GM12878 (cell line): ENCODE data around the gene MIS12.

Experiments used
- CTCF ChIP-seq, 3 experiments: IDR thresholded peaks in 2 of 3; conservative IDR thresholded peaks in 1 of 3; 2 replicates each; pipeline ENCODE4 v1.5.1; 2011; ENCODE audit warnings: low read depth in 3 of 3, low read length in 3 of 3, mild to moderate bottlenecking in 3 of 3, control low read depth in 2 of 3, moderate library complexity in 2 of 3, inconsistent platforms in 1 of 3, mixed read lengths in 1 of 3; ENCODE audit not compliant: control insufficient read depth in 2 of 3, insufficient read depth in 1 of 3; ENCODE audit errors: extremely low read depth in 1 of 3
- ESRRA ChIP-seq: IDR thresholded peaks from 2 replicates; pipeline ENCODE4 v1.6.1; 2012; ENCODE audit warnings: mild to moderate bottlenecking, low read length, improper control_type of control experiment
- JUND ChIP-seq: IDR thresholded peaks from 2 replicates; pipeline ENCODE4 v1.6.1; 2012; ENCODE audit warnings: low read depth, mild to moderate bottlenecking, low read length, improper control_type of control experiment, moderate library complexity
- TCF3 ChIP-seq: IDR thresholded peaks from 2 replicates; pipeline ENCODE4 v1.6.1; 2012; ENCODE audit warnings: low read depth, mild to moderate bottlenecking, low read length, borderline replicate concordance; ENCODE audit not compliant: insufficient read depth

GRCh38 chr17:5499476-5500231 is 13.3 kb downstream of the MIS12 start:
- no peak for TF ChIP-seq TCF3
- no peak for TF ChIP-seq JUND
- no peak for TF ChIP-seq ESRRA
- no peak for TF ChIP-seq CTCF (IDR thresholded peaks at IDR 0.05 in 2 of 3, conservative IDR thresholded peaks at IDR 0.05 in 1 of 3; ENCODE audit: control insufficient read depth in 2 of 3, extremely low read depth in 1 of 3, insufficient read depth in 1 of 3, low read depth in 3 of 3, low read length in 3 of 3)
